Neuronal stem cell (in vitro differentiated cells): ENCODE results near the gene STAT3.
A peak's percentile ranks its signal among the peaks of the same experiment; 100 is the strongest.

Experiments
- DNase-seq: peaks from one replicate; pipeline ENCODE4 v3.0.0-alpha.2; 2013; ENCODE audit warnings: low spot score
- H2AFZ ChIP-seq: one replicate; pipeline ENCODE4 v1.6.1; 2013; ENCODE audit warnings: mild to moderate bottlenecking, low read length, inconsistent platforms
- H2AK5ac ChIP-seq: 2 replicates; pipeline ENCODE4 v1.6.1; 2013; ENCODE audit warnings: low read depth, mild to moderate bottlenecking, inconsistent platforms, low read length, moderate library complexity, mixed read lengths
- H2BK120ac ChIP-seq: 2 replicates; pipeline ENCODE4 v1.6.1; 2013; ENCODE audit warnings: low read depth, mild to moderate bottlenecking, inconsistent platforms, low read length, moderate library complexity, mixed read lengths
- H2BK12ac ChIP-seq: one replicate; pipeline ENCODE4 v1.6.1; 2013; ENCODE audit warnings: low read length, inconsistent platforms
- H2BK15ac ChIP-seq: 2 replicates; pipeline ENCODE4 v1.6.1; 2013; ENCODE audit warnings: mild to moderate bottlenecking, low read length, inconsistent platforms, mixed read lengths
- H2BK5ac ChIP-seq: one replicate; pipeline ENCODE4 v1.6.1; 2013; ENCODE audit warnings: inconsistent platforms, mild to moderate bottlenecking, low read length, moderate library complexity
- H3K14ac ChIP-seq: one replicate; pipeline ENCODE4 v1.6.1; 2013; ENCODE audit warnings: low read length, inconsistent platforms
- H3K18ac ChIP-seq: 2 replicates; pipeline ENCODE4 v1.6.1; 2013; ENCODE audit warnings: low read length, inconsistent platforms
- H3K23ac ChIP-seq: 2 replicates; pipeline ENCODE4 v1.6.1; 2013; ENCODE audit warnings: low read depth, mild to moderate bottlenecking, mixed read lengths, low read length, inconsistent platforms; ENCODE audit not compliant: poor library complexity
- H3K27ac ChIP-seq: replicated peaks from 3 replicates; pipeline ENCODE4 v1.5.1; 2013; ENCODE audit warnings: low read length, inconsistent platforms
- H3K27me3 ChIP-seq, 3 experiments: 2 replicates each; pipeline ENCODE4 v1.6.1; 2013; ENCODE audit warnings: low read length in 3 of 3, mild to moderate bottlenecking in 2 of 3, inconsistent platforms in 1 of 3, low read depth in 1 of 3, mixed read lengths in 1 of 3, moderate library complexity in 1 of 3; ENCODE audit not compliant: control insufficient read depth in 3 of 3, insufficient read depth in 3 of 3
- H3K36me3 ChIP-seq, 2 donors: replicated peaks in 1 of 2; 2 replicates each; pipeline ENCODE4 v1.6.1; 2013; ENCODE audit warnings: low read length in 2 of 2; ENCODE audit not compliant: control insufficient read depth in 2 of 2, insufficient read depth in 2 of 2
- H3K4ac ChIP-seq: 2 replicates; pipeline ENCODE4 v1.6.1; 2013; ENCODE audit warnings: inconsistent platforms, mild to moderate bottlenecking, low read length, moderate library complexity
- H3K4me1 ChIP-seq, 2 donors: 1 replicate in 1 of 2; 2 replicates in 1 of 2; pipeline ENCODE4 v1.6.1; 2013; ENCODE audit warnings: low read length in 2 of 2, low read depth in 1 of 2; ENCODE audit not compliant: control insufficient read depth in 2 of 2, insufficient read depth in 1 of 2
- H3K4me2 ChIP-seq: one replicate; pipeline ENCODE4 v1.6.1; 2013; ENCODE audit warnings: mild to moderate bottlenecking, low read length, inconsistent platforms; ENCODE audit not compliant: insufficient read depth, poor library complexity, severe bottlenecking
- H3K4me3 ChIP-seq, 2 donors: 2 replicates each; pipeline ENCODE4 v1.5.1; 2013; ENCODE audit warnings: low read length in 2 of 2, mild to moderate bottlenecking in 2 of 2, inconsistent platforms in 1 of 2, moderate library complexity in 1 of 2
- H3K79me1 ChIP-seq: one replicate; pipeline ENCODE4 v1.6.1; 2013; ENCODE audit warnings: low read depth, mild to moderate bottlenecking, inconsistent platforms, low read length, moderate library complexity
- H3K9ac ChIP-seq: one replicate; pipeline ENCODE4 v1.6.1; 2013; ENCODE audit warnings: mild to moderate bottlenecking, low read depth, low read length, inconsistent platforms; ENCODE audit not compliant: poor library complexity
- H3K9me3 ChIP-seq, 2 donors: replicated peaks in 1 of 2; 2 replicates each; pipeline versions ENCODE3 to v1.6.1; 2013; ENCODE audit warnings: low read length in 2 of 2, mild to moderate bottlenecking in 2 of 2, inconsistent platforms in 1 of 2, low read depth in 1 of 2, mixed read lengths in 1 of 2, moderate library complexity in 1 of 2; ENCODE audit not compliant: control insufficient read depth in 2 of 2, insufficient read depth in 1 of 2
- H4K8ac ChIP-seq: one replicate; pipeline ENCODE4 v1.6.1; 2013; ENCODE audit warnings: low read depth, mild to moderate bottlenecking, inconsistent platforms, low read length, moderate library complexity
- H4K91ac ChIP-seq: one replicate; pipeline ENCODE4 v1.6.1; 2013; ENCODE audit warnings: low read length, low read depth, mild to moderate bottlenecking, inconsistent platforms; ENCODE audit not compliant: poor library complexity
- WGBS, 2 donors: extraction: QIAGEN DNeasy Blood & Tissue Kit; methylation state at CpG; one replicate each; pipeline ENCODE4 v1.1.7; 2013; ENCODE audit warnings: missing lambda C conversion rate in 2 of 2, mixed read lengths in 1 of 2; ENCODE audit not compliant: insufficient read length in 2 of 2, insufficient replicate concordance in 1 of 2; ENCODE audit errors: extremely low coverage in 2 of 2; 5-methylcytosine and 5-hydroxymethylcytosine counted together

STAT3 gene

DNA sequence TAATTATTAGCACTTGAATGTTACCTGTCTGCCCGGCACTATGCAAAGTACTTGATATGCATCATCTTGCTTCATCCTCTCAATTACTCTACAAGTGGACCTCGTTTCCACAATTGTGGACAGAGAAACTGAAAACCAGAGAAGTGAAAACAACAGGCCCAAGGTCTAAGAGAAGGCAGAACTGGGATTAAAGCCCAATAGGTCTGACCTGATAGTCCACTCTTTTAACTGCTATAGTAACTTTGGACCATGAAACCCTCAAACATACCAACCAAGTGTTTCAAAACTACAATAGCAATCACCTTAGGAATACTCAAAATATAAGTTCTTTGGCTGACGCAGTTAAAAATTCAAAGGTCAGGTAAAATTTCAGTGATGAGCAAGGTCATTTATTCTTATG lies 7.3 kb downstream of the STAT3 start:
- no peak overlapping the region for H2AFZ ChIP-seq
- H2BK12ac ChIP-seq = no peak overlapping the region
- no CpG with 5 or more reads among the region's 3 CpGs for WGBS, 2 donors
- H3K4me2 ChIP-seq = no peak overlapping the region
- H3K4ac ChIP-seq = no peak overlapping the region
- no peak overlapping the region for H2BK5ac ChIP-seq
- DNase-seq = no peak
- no peak overlapping the region for H3K18ac ChIP-seq
- no peaks in the 10 kb centered on the region for H3K27me3 ChIP-seq
- no peak overlapping the region for H2BK120ac ChIP-seq
- H3K4me1 ChIP-seq = peaks cover 4 to 12% of the 10 kb centered on the region in 2 donors
- no peak overlapping the region for H3K27ac ChIP-seq
- no peak overlapping the region for H3K14ac ChIP-seq
- H2AK5ac ChIP-seq = no peak overlapping the region
- peaks cover 6% of the 10 kb centered on the region for H3K79me1 ChIP-seq
- H3K9me3 ChIP-seq = peaks cover 0 to 15% of the 10 kb centered on the region in 2 donors
- no peak overlapping the region for H4K8ac ChIP-seq
- H3K36me3 ChIP-seq = peaks cover 0 to 59% of the 10 kb centered on the region in 2 donors
- no peak overlapping the region for H2BK15ac ChIP-seq
- H4K91ac ChIP-seq = no peak overlapping the region
- H3K23ac ChIP-seq = no peak overlapping the region
- no peak overlapping the region for H3K4me3 ChIP-seq
- H3K9ac ChIP-seq = no peak overlapping the region

DNA sequence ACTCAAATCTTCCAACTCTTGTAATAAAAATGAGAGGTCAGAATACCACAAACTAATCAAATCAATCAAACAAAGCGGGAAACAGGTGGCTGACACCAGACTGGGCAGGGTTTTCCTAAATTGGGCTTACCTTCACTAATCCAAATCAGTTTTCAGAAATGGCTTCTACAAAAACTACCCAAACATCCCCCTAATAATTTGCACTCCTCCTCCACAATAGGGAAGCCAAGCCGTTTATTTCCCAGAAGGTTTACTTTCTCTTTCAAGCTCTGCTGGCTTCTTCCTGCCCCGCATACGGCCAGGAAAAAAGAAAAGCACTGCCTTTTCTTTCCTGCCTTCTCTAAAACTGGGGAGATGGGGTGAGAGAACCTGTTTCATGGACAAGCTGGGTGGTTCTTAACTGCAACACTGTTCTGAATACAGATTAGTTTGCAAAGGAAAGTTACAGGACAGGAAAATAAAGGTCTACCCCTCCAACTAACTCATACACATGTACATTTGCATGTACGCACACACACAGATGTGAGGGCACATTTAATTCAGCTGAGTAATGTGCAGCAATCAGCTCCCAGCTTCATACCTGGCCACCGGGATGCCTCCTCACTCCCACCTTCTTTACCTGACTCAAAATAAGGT lies 9.2 kb downstream of the STAT3 start:
- Histone ChIP-seq H3K4me3 (no peak overlapping the region), H3K4me1 (peaks cover 4 to 12% of the 10 kb centered on the region in 2 donors), H3K4ac (no peak overlapping the region), H3K4me2 (no peak overlapping the region), H3K9ac (no peak overlapping the region), H2BK5ac (no peak overlapping the region), H2AK5ac (no peak overlapping the region), H3K9me3 (peaks cover 0 to 15% of the 10 kb centered on the region in 2 donors), H3K36me3 (peaks cover 0 to 54% of the 10 kb centered on the region in 2 donors), H3K27ac (peak overlapping the region; percentile 60), H3K27me3 (no peaks in the 10 kb centered on the region), H4K91ac (no peak overlapping the region), H3K14ac (no peak overlapping the region), H3K79me1 (peaks cover 6% of the 10 kb centered on the region), H4K8ac (no peak overlapping the region), H3K18ac (no peak overlapping the region), H2BK12ac (no peak overlapping the region), H2BK120ac (no peak overlapping the region), H3K23ac (no peak overlapping the region), H2AFZ (no peak overlapping the region), H2BK15ac (no peak overlapping the region)
- no peak for DNase-seq
- whole genome bisulfite sequencing, 2 donors = no CpG with 5 or more reads among the region's 6 CpGs

DNA sequence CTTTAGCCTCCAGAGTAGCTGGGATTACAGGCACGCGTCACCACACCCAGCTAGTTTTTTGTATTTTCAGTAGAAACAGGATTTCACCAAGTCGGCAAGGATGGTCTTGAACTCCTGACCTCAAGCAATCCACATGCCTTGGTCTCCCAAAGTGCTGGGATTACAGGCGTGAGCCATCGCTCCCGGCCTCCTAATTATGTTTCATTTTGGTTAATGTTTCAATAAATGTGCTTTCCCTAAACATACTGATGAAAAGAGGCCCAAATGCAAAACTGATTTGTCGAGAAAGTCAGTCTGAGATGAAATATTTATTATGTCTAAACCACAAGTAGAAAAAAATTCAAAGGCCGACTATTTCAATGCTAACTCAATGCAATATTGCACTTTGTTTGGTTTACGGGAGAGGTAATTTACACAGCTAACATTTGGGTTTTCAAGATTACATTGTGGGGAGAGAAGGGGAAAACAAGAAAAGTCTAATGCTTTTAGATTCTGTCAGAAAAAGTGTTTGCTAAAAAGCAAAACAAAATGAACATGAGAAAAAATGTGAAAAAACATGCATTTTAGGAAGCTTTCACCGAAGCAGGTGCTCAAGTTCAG lies 9.8 kb downstream of the STAT3 start:
- H3K36me3 ChIP-seq = peaks cover 0 to 53% of the 10 kb centered on the region in 2 donors
- no peak overlapping the region for H2BK12ac ChIP-seq
- no peak overlapping the region for H3K27ac ChIP-seq
- no peak for DNase-seq
- H3K9me3 ChIP-seq = peaks cover 0 to 14% of the 10 kb centered on the region in 2 donors
- no peak overlapping the region for H4K91ac ChIP-seq
- H2BK120ac ChIP-seq = no peak overlapping the region
- H3K9ac ChIP-seq = no peak overlapping the region
- H2BK15ac ChIP-seq = no peak overlapping the region
- no peak overlapping the region for H3K18ac ChIP-seq
- peaks cover 4 to 12% of the 10 kb centered on the region in 2 donors for H3K4me1 ChIP-seq
- H2BK5ac ChIP-seq = no peak overlapping the region
- H3K23ac ChIP-seq = no peak overlapping the region
- no peak overlapping the region for H4K8ac ChIP-seq
- no peak overlapping the region for H3K4ac ChIP-seq
- H2AK5ac ChIP-seq = no peak overlapping the region
- no peak overlapping the region for H3K14ac ChIP-seq
- no peak overlapping the region for H3K4me2 ChIP-seq
- H3K4me3 ChIP-seq = no peak overlapping the region
- peaks cover 5% of the 10 kb centered on the region for H3K79me1 ChIP-seq
- WGBS, 2 donors = no CpG with 5 or more reads among the region's 10 CpGs
- no peak overlapping the region for H2AFZ ChIP-seq
- no peaks in the 10 kb centered on the region for H3K27me3 ChIP-seq

DNA sequence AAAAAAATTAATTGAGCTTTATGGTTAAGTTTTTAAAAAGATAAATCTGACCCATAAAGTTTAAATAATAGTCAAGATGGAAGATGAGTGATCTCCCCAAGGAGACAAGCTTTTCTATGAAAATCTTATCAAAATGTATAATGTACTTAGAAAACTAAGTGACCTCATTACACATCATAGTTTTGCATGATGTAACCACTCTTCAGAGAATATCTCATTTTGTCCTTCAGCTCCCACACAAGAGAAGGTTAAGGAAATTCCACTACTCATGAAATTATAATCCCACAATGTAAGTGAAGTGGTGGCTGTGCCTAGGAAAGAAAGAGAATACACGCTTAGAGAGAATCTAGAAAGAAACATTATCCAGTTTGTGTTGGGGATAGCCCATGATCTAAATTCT lies 14.3 kb downstream of the STAT3 start:
- no peak overlapping the region for H4K8ac ChIP-seq
- no peak overlapping the region for H2BK5ac ChIP-seq
- H3K9me3 ChIP-seq = peaks cover 0 to 32% of the 10 kb centered on the region in 2 donors
- H3K27me3 ChIP-seq = no peaks in the 10 kb centered on the region
- H3K23ac ChIP-seq = no peak overlapping the region
- H4K91ac ChIP-seq = no peak overlapping the region
- no peak overlapping the region for H3K27ac ChIP-seq
- H3K4ac ChIP-seq = no peak overlapping the region
- WGBS, 2 donors = no CpG with 5 or more reads among the region's 1 CpG
- no peak overlapping the region for H3K18ac ChIP-seq
- no peak overlapping the region for H2BK120ac ChIP-seq
- peaks cover 4% of the 10 kb centered on the region for H3K79me1 ChIP-seq
- H2BK15ac ChIP-seq = no peak overlapping the region
- no peak overlapping the region for H3K14ac ChIP-seq
- H2AFZ ChIP-seq = no peak overlapping the region
- H2BK12ac ChIP-seq = no peak overlapping the region
- no peak overlapping the region for H3K4me2 ChIP-seq
- no peak overlapping the region for H3K9ac ChIP-seq
- H3K36me3 ChIP-seq = peaks cover 0 to 69% of the 10 kb centered on the region in 2 donors
- no peak overlapping the region for H3K4me3 ChIP-seq
- DNase-seq = no peak
- peaks cover 0 to 5% of the 10 kb centered on the region in 2 donors for H3K4me1 ChIP-seq
- H2AK5ac ChIP-seq = no peak overlapping the region
